HEK293T (cell line): ENCODE measurements around the gene MMP17.

Experiments
- CTCF ChIA-PET: fragments of 350-600 bp; formaldehyde crosslinking; extraction: SDS; loops from one replicate; lab custom pipeline; 2021; ENCODE audit warnings: antibody characterized with exemption, inconsistent platforms; lab: Yijun Ruan, JAX
- POLR2A ChIA-PET: fragments of 350-600 bp; formaldehyde crosslinking; extraction: SDS; loops from one replicate; lab custom pipeline; 2020; ENCODE audit warnings: antibody characterized with exemption, inconsistent platforms; lab: Yijun Ruan, JAX
- DNase-seq: peaks from one replicate; pipeline ENCODE4 v3.0.0; 2012; ENCODE audit warnings: mixed read lengths; ENCODE audit errors: extremely low spot score
- ARNT ChIP-seq: fragments of 450-650 bp; IDR thresholded peaks from 2 replicates; pipeline ENCODE4 v1.6.1; 2017; ENCODE audit warnings: mild to moderate bottlenecking
- BHLHE40 ChIP-seq: fragments of 450-650 bp; IDR thresholded peaks from 2 replicates; pipeline ENCODE4 v1.6.1; 2016; ENCODE audit warnings: mild to moderate bottlenecking, moderate library complexity, borderline replicate concordance
- CTBP1 ChIP-seq: fragments of 450-650 bp; IDR thresholded peaks from 2 replicates; pipeline ENCODE4 v1.6.1; 2016; ENCODE audit warnings: borderline replicate concordance
- ELF4 ChIP-seq: fragments of 450-650 bp; IDR thresholded peaks from 2 replicates; pipeline ENCODE4 v1.6.1; 2017; ENCODE audit warnings: antibody characterized with exemption
- FOXA1 ChIP-seq: fragments of 450-650 bp; IDR thresholded peaks from 2 replicates; pipeline ENCODE4 v1.6.1; 2016; ENCODE audit warnings: mild to moderate bottlenecking
- FOXK2 ChIP-seq: fragments of 450-650 bp; IDR thresholded peaks from 2 replicates; pipeline ENCODE4 v1.6.1; 2016; ENCODE audit warnings: mild to moderate bottlenecking
- FOXM1 ChIP-seq: fragments of 450-650 bp; IDR thresholded peaks from 2 replicates; pipeline ENCODE4 v1.6.1; 2017; ENCODE audit warnings: mild to moderate bottlenecking, borderline replicate concordance
- HDGF ChIP-seq: fragments of 450-650 bp; IDR thresholded peaks from 2 replicates; pipeline ENCODE4 v1.6.1; 2017; ENCODE audit warnings: antibody characterized with exemption, borderline replicate concordance
- L3MBTL2 ChIP-seq: fragments of 450-650 bp; conservative IDR thresholded peaks from 2 replicates; pipeline ENCODE4 v1.6.1; 2016; ENCODE audit warnings: mild to moderate bottlenecking
- LEF1 ChIP-seq: fragments of 450-650 bp; IDR thresholded peaks from 2 replicates; pipeline ENCODE4 v1.6.1; 2017; ENCODE audit warnings: mild to moderate bottlenecking, borderline replicate concordance
- NFRKB ChIP-seq: fragments of 450-650 bp; IDR thresholded peaks from 2 replicates; pipeline ENCODE4 v1.6.1; 2016; ENCODE audit warnings: mild to moderate bottlenecking, moderate library complexity
- SP1 ChIP-seq: fragments of 450-650 bp; IDR thresholded peaks from 2 replicates; pipeline ENCODE4 v1.6.1; 2017
- SUZ12 ChIP-seq: fragments of 450-650 bp; IDR thresholded peaks from 2 replicates; pipeline ENCODE4 v1.6.1; 2016; ENCODE audit warnings: mild to moderate bottlenecking
- TARDBP ChIP-seq: fragments of 450-650 bp; IDR thresholded peaks from 2 replicates; pipeline ENCODE4 v1.6.1; 2016
- ZNF384 ChIP-seq: fragments of 450-650 bp; IDR thresholded peaks from 2 replicates; pipeline ENCODE4 v1.6.1; 2016
- TF ChIP-seq, protein P1 (sequence below): fragments of 450-650 bp; IDR thresholded peaks from 2 replicates; pipeline ENCODE4 v1.6.1; 2016

The MMP17 gene

DNA sequence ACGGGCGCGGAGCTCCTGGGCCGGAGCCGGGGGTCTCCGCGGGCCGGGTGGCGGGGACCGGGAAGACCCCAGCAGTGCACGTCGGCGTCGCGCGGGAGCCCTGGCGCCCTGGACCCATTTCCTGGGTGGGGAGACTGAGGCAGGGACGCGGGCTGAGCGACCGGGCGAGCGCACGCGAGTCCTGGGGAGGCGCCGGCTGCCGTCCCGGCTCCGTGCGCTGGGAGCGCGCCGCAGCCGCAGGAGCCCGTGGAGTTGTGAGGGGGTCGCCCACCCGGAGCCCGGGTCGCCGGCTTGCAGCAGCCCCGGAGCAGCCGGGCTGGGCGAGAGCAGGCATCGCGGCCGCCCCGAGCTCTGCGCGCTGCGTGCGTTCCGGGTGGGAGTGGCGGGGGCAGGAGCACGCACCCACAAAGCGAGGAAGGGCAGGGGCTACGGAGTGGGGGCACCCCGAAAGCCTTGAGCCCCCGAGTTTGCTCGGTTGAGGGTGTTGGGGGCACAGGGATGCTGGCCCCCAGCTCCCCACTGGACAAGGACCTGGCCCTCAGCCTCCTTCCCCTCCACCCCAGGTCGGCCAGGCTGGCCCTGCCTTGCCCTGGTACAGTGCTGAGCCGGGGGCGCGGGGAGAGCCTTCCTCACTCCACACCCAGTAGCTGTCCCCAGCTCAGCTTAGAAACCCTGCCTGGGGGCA, 620 bp downstream of the MMP17 start:
- TF ChIP-seq NFRKB (no peak), HDGF (no peak), SUZ12 (no peak), ARNT (no peak), ELF4 (no peak), FOXM1 (no peak), CTBP1 (no peak), BHLHE40 (no peak)
- TF ChIP-seq, protein P1, sequence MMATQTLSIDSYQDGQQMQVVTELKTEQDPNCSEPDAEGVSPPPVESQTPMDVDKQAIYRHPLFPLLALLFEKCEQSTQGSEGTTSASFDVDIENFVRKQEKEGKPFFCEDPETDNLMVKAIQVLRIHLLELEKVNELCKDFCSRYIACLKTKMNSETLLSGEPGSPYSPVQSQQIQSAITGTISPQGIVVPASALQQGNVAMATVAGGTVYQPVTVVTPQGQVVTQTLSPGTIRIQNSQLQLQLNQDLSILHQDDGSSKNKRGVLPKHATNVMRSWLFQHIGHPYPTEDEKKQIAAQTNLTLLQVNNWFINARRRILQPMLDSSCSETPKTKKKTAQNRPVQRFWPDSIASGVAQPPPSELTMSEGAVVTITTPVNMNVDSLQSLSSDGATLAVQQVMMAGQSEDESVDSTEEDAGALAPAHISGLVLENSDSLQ, result no peak
- ChIA-PET POLR2A (interaction anchor here (1.1 kb wide), 1 partner anchor 723 kb away, joined by 3 read pairs; no protein-coding TSS in a partner anchor), CTCF (interaction anchor here (0.5 kb wide), 1 partner anchor 298 kb away, joined by 3 read pairs; no protein-coding TSS in a partner anchor)
- no peak for DNase-seq

DNA sequence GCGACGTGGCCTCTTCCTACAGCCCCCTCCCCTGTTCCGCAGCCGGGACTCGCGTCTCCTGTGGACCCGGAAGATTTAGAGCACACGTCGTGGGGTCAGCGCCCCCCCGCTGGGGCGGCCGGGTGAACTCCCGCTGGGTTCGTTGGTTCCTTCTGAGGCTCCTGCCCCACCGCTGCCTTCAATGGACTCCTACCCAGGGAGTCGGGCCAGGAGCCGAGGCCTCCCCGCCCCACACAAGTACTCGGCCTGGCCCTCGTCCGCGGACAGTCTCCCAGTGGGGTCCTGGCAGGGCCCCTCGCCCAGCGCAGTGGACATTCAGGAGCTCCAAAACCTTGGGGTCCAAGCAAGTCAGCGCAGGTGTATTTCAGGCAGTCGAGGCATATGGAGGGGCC, 1.2 kb downstream of the MMP17 start:
- CTCF ChIA-PET, result no interaction called here
- POLR2A ChIA-PET, result no interaction called here
- no peak for DNase-seq
- TF ChIP-seq, protein P1, result no peak
- no peak for TF ChIP-seq BHLHE40

DNA sequence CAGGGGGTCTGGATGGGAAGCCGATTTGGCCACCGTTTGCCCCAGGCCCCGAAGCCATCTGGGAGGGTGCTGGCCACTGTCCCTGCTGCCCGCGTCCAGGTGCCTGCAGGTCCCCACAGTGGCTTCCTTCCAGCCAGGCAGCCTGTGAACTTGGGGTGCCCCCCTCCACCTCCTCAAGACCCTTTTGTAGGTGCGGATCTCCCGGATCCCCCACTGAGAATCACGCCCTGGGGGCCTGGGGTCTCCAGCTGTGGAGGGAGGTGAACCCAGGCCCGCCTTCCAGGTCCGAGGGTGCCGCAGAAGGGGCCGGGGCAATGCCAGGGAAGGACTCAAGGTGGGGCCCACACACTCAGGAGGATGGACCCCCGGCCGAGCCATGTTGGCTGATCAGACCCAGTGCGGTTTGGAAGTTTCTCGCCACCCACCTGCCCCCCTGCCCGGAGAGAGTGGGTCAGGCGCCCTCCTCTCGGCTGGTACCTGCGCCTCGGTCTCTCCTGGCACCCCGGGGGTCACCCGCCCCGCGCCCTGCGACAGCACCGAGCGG, 1.7 kb downstream of the MMP17 start:
- TF ChIP-seq BHLHE40 (no peak), HDGF (no peak), L3MBTL2 (no peak), ZNF384 (no peak), FOXA1 (no peak), SP1 (no peak), TARDBP (no peak), NFRKB (no peak), ARNT (no peak), ELF4 (no peak), SUZ12 (no peak), FOXK2 (no peak), LEF1 (no peak), CTBP1 (no peak), FOXM1 (no peak)
- TF ChIP-seq, protein P1, result no peak
- POLR2A ChIA-PET, result no interaction called here
- CTCF ChIA-PET, result interaction anchor here (1.0 kb wide), 1 partner anchor 726 kb away, joined by 3 read pairs; no protein-coding TSS in a partner anchor
- no peak for DNase-seq

DNA sequence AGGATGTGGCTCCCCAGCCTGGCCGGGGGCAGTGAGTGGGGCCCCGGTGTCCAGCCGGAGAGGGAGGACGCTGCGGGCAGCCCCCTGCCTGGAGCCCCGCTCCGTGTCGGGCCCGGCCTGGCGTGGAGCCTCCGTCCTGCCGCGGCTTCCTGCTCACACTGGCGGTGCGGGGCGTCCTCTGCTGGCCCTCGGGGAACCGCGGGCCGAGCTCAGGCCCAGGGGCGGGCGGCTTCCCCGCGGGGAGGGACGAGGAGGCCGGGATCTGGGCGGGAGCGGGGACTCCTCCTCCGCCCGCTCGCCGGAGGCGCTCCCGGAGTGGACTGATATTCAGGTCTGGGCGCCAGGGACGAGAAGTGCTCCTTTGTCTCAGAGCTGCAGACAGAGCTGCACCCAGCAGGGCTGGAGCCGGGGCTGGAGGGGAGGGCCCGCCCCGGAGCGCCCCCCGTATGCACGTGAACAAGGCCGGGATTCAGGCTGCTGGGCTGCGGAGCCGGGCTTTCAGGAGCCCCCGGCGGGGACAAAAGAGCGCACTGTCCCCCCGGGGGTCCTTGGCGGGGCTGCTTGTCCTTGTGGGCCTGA, 2.2 kb downstream of the MMP17 start:
- peak; percentile 72 for DNase-seq
- TF ChIP-seq ELF4 (no peak), FOXA1 (no peak), TARDBP (no peak), NFRKB (no peak), SUZ12 (no peak)
- ChIA-PET CTCF (interaction anchor here (0.9 to 1.0 kb wide), 2 partner anchors 13 to 727 kb away, joined by 3 read pairs; no protein-coding TSS in a partner anchor), POLR2A (no interaction called here)

DNA sequence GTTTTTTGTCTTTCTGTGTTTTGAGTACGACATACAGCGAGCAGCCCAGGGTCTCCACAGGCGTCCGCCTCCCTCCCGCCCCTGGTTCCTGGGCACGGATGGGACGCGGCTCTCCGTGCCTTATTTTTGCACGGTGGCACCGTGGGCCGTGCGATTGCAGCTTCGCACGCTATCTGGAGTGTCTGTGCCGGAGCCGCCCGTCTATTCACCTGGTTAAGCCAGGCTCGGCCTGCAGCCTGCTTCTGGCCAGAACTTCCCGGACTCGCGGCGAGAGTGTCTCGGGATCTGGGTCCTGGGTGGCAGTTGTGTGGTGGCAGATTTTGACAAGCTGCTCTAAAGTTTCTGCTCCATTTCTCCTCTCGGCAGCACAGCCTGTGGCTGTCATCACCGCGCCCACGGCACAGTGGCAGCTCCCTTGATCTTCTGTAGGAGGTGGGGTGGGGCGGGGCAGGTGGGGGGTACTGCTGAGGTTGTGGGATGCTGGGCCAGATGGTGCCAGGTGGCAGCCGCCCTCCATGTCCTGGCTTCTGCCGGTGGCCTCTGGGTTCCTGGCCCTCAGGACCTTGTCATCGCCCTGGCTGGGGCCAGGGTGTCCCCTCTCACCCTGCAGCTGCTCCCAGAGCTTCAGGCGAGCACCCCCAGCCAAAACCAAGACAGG, 2.9 kb downstream of the MMP17 start:
- TF ChIP-seq SUZ12 (no peak), SP1 (no peak), LEF1 (no peak), L3MBTL2 (no peak), ELF4 (no peak), FOXK2 (no peak), NFRKB (no peak), ARNT (no peak), CTBP1 (no peak), HDGF (no peak), BHLHE40 (no peak), TARDBP (no peak), FOXA1 (no peak), FOXM1 (no peak), ZNF384 (no peak)
- TF ChIP-seq, protein P1, result no peak
- CTCF ChIA-PET, result interaction anchor here (0.9 to 1.0 kb wide), 2 partner anchors 12 to 727 kb away, joined by 3 read pairs; no protein-coding TSS in a partner anchor
- POLR2A ChIA-PET, result interaction anchor here (0.7 kb wide), 1 partner anchor 94 kb away, joined by 3 read pairs; no protein-coding TSS in a partner anchor
- DNase-seq, result no peak
